Eye (tissue), 1 donor: ENCODE measurements around the gene PWP2.
"Not testable (repeated sequence)": the region's sequence is repeated elsewhere in the genome, so short reads cannot be mapped to it uniquely, and the experiment has no call there.

ENCODE experiments used
- DNase-seq: peaks from one replicate; pipeline ENCODE4 v3.0.0-alpha.2; 2015

The PWP2 gene

GRCh38 chr21:44083631-44084291, 23.4 kb upstream of the PWP2 start:
- no peak for DNase-seq

GRCh38 chr21:44084496-44085241, 22.5 kb upstream of the PWP2 start:
- DNase-seq = no peak

- no peak for DNase-seq
Measured at GRCh38 chr21:44085491-44086321, 21.5 kb upstream of the PWP2 start.

GRCh38 chr21:44086636-44087425, 20.4 kb upstream of the PWP2 start:
- DNase-seq = no peak

GRCh38 chr21:44087426-44088400, 19.5 kb upstream of the PWP2 start:
- no peak for DNase-seq

- DNase-seq = no peak
Measured at GRCh38 chr21:44088401-44088780, 18.8 kb upstream of the PWP2 start.

GRCh38 chr21:44089001-44089911, 17.9 kb upstream of the PWP2 start:
- DNase-seq = no peak

- DNase-seq = no peak
Measured at GRCh38 chr21:44090325-44090724, 16.9 kb upstream of the PWP2 start.

GRCh38 chr21:44092211-44092610, 15.0 kb upstream of the PWP2 start:
- no peak for DNase-seq

GRCh38 chr21:44093761-44094160, 13.4 kb upstream of the PWP2 start:
- no peak for DNase-seq

- DNase-seq = no peak
Measured at GRCh38 chr21:44094832-44095231, 12.4 kb upstream of the PWP2 start.

GRCh38 chr21:44098507-44098906, 8.7 kb upstream of the PWP2 start:
- not testable (repeated sequence) for DNase-seq

GRCh38 chr21:44098964-44099363, 8.2 kb upstream of the PWP2 start:
- not testable (repeated sequence) for DNase-seq

GRCh38 chr21:44107589-44107988, 390 bp downstream of the PWP2 start:
- DNase-seq = not testable (repeated sequence)

- DNase-seq = not testable (repeated sequence)
Measured at GRCh38 chr21:44113702-44114371, 6.6 kb downstream of the PWP2 start.

GRCh38 chr21:44122131-44122530, 14.9 kb downstream of the PWP2 start:
- not testable (repeated sequence) for DNase-seq

GRCh38 chr21:44127827-44128226, 20.6 kb downstream of the PWP2 start:
- DNase-seq = not testable (repeated sequence)

GRCh38 chr21:44133715-44134057, 26.5 kb downstream of the PWP2 start:
- DNase-seq = not testable (repeated sequence)

- not testable (repeated sequence) for DNase-seq
Measured at GRCh38 chr21:44134732-44135131, 27.5 kb downstream of the PWP2 start.

GRCh38 chr21:44138039-44138438, 30.8 kb downstream of the PWP2 start:
- DNase-seq = not testable (repeated sequence)
